ENCODE data around the gene ARHGEF4.

Gene ARHGEF4

DNA sequence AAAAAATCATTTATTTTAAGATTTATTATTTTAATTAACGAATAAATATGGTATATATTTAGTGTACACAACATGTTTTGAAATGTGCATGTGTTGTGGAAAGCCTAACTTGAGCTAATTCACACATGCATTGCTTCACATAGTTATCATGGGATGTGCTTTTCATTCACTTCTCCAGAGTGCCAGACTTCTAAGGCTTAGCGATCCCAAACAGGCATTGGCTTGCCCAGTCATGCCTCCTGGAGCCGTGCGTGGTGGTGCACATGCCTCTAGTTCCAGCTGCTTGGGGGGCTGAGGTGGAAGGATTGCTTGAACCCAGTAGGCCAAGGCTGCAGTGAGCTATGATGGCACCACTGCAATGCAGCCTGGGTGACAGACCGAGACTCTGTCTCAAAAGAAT, 40.5 kb downstream of the ARHGEF4 start:
- Histone ChIP-seq H2AFZ (ENCODE audit: low read depth) (no peak overlapping the region), H3K4me1 (ENCODE audit: low read depth, poor library complexity, severe bottlenecking) (no peaks in the 10 kb centered on the region), H3K9ac (no peak overlapping the region), H3K4me3 (IDR thresholded peaks at IDR 0.05; ENCODE audit: insufficient read depth, low read depth, low read length) (no peak overlapping the region), H3K79me2 (ENCODE audit: insufficient read depth, low read depth) (no peaks in the 10 kb centered on the region), H3K4me2 (no peak overlapping the region), H3K27me3 (ENCODE audit: insufficient read depth, low read depth) (no peaks in the 10 kb centered on the region), H4K20me1 (ENCODE audit: insufficient read depth) (no peaks in the 10 kb centered on the region), H3K36me3 (ENCODE audit: insufficient read depth) (no peaks in the 10 kb centered on the region), H3K27ac (no peak overlapping the region)
- TF ChIP-seq, protein P1, sequence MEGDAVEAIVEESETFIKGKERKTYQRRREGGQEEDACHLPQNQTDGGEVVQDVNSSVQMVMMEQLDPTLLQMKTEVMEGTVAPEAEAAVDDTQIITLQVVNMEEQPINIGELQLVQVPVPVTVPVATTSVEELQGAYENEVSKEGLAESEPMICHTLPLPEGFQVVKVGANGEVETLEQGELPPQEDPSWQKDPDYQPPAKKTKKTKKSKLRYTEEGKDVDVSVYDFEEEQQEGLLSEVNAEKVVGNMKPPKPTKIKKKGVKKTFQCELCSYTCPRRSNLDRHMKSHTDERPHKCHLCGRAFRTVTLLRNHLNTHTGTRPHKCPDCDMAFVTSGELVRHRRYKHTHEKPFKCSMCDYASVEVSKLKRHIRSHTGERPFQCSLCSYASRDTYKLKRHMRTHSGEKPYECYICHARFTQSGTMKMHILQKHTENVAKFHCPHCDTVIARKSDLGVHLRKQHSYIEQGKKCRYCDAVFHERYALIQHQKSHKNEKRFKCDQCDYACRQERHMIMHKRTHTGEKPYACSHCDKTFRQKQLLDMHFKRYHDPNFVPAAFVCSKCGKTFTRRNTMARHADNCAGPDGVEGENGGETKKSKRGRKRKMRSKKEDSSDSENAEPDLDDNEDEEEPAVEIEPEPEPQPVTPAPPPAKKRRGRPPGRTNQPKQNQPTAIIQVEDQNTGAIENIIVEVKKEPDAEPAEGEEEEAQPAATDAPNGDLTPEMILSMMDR (conservative IDR thresholded peaks at IDR 0.05; ENCODE audit: low read depth, low read length), result no peak

DNA sequence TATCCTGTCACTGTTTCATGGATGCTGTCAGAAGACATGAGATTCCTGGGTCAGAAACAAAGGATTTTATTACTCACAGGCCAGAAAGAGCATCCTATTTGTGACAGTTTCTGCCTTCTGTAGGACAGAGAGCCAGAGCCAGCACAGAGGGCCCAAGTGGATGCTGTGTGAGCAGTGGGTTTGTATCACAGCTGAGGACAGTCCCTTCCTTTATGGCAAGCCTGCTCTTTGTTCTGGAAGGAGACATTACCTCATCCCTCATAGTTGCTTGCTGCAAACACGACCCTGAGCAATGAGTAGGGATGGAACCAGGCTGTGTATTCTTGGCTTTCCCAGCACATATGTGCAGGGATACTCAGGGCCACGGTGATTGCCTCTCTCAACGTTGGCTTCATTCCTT, 41.6 kb downstream of the ARHGEF4 start:
- Histone ChIP-seq H3K4me3 (IDR thresholded peaks at IDR 0.05; ENCODE audit: insufficient read depth, low read depth, low read length) (no peak overlapping the region), H3K4me2 (no peak overlapping the region), H3K79me2 (ENCODE audit: insufficient read depth, low read depth) (no peaks in the 10 kb centered on the region), H3K36me3 (ENCODE audit: insufficient read depth) (no peaks in the 10 kb centered on the region), H3K9ac (no peak overlapping the region), H4K20me1 (ENCODE audit: insufficient read depth) (no peaks in the 10 kb centered on the region), H3K27me3 (ENCODE audit: insufficient read depth, low read depth) (no peaks in the 10 kb centered on the region), H3K27ac (no peak overlapping the region), H3K4me1 (ENCODE audit: low read depth, poor library complexity, severe bottlenecking) (no peaks in the 10 kb centered on the region), H2AFZ (ENCODE audit: low read depth) (no peak overlapping the region)
- TF ChIP-seq, protein P1 (conservative IDR thresholded peaks at IDR 0.05; ENCODE audit: low read depth, low read length), result no peak

- no peaks in the 10 kb centered on the region for H3K36me3 ChIP-seq (ENCODE audit: insufficient read depth)
- H3K4me2 ChIP-seq, result no peak overlapping the region
- no peak overlapping the region for H3K4me3 ChIP-seq (IDR thresholded peaks at IDR 0.05; ENCODE audit: insufficient read depth, low read depth, low read length)
- H3K9ac ChIP-seq, result no peak overlapping the region
- H3K4me1 ChIP-seq (ENCODE audit: low read depth, poor library complexity, severe bottlenecking), result no peaks in the 10 kb centered on the region
- H2AFZ ChIP-seq (ENCODE audit: low read depth), result no peak overlapping the region
- no peaks in the 10 kb centered on the region for H4K20me1 ChIP-seq (ENCODE audit: insufficient read depth)
- no peaks in the 10 kb centered on the region for H3K79me2 ChIP-seq (ENCODE audit: insufficient read depth, low read depth)
- TF ChIP-seq, protein P1 (conservative IDR thresholded peaks at IDR 0.05; ENCODE audit: low read depth, low read length), result no peak
- H3K27ac ChIP-seq, result no peak overlapping the region
- H3K27me3 ChIP-seq (ENCODE audit: insufficient read depth, low read depth), result no peaks in the 10 kb centered on the region
Observed at GRCh38 chr2:130878933-130879332, 42.2 kb downstream of the ARHGEF4 start.

- H3K79me2 ChIP-seq (ENCODE audit: insufficient read depth, low read depth), result no peaks in the 10 kb centered on the region
- H3K4me2 ChIP-seq, result no peak overlapping the region
- H3K27me3 ChIP-seq (ENCODE audit: insufficient read depth, low read depth), result no peaks in the 10 kb centered on the region
- no peak overlapping the region for H3K4me3 ChIP-seq (IDR thresholded peaks at IDR 0.05; ENCODE audit: insufficient read depth, low read depth, low read length)
- H3K4me1 ChIP-seq (ENCODE audit: low read depth, poor library complexity, severe bottlenecking), result no peaks in the 10 kb centered on the region
- no peaks in the 10 kb centered on the region for H3K36me3 ChIP-seq (ENCODE audit: insufficient read depth)
- no peak overlapping the region for H3K27ac ChIP-seq
- H4K20me1 ChIP-seq (ENCODE audit: insufficient read depth), result no peaks in the 10 kb centered on the region
- no peak overlapping the region for H3K9ac ChIP-seq
- H2AFZ ChIP-seq (ENCODE audit: low read depth), result no peak overlapping the region
- TF ChIP-seq, protein P1 (conservative IDR thresholded peaks at IDR 0.05; ENCODE audit: low read depth, low read length), result no peak
Observed at GRCh38 chr2:130882111-130882690, 45.5 kb downstream of the ARHGEF4 start.
